HG03460 (cell line): Measurements from ENCODE around the gene RNGTT.
"Not testable (repeated sequence)": the region's sequence is repeated elsewhere in the genome, so short reads cannot be mapped to it uniquely, and the experiment has no call there.

ENCODE experiments used
- ATAC-seq: cut with Tn5 transposase; IDR thresholded peaks from one replicate; pipeline ENCODE4 v1.9.1; 2021; ENCODE audit not compliant: unreplicated experiment

Gene RNGTT

GRCh38 chr6:88869263-88870020, 94.0 kb downstream of the RNGTT start:
- no peak for ATAC-seq

- ATAC-seq: no peak
These were observed 95.3 kb downstream of the RNGTT start for GRCh38 chr6:88867841-88868731.

- ATAC-seq: no peak
These were observed 96.6 kb downstream of the RNGTT start for GRCh38 chr6:88866856-88867255.

- ATAC-seq: no peak
These were observed 98.1 kb downstream of the RNGTT start for GRCh38 chr6:88865275-88865674.

- ATAC-seq: no peak
These were observed 98.9 kb downstream of the RNGTT start for GRCh38 chr6:88864359-88865054.

- ATAC-seq: no peak
These were observed 103.1 kb downstream of the RNGTT start for GRCh38 chr6:88860310-88860709.

GRCh38 chr6:88858455-88858854, 105.0 kb downstream of the RNGTT start:
- ATAC-seq: no peak

- no peak for ATAC-seq
These were observed 106.9 kb downstream of the RNGTT start for GRCh38 chr6:88856566-88856965.

- ATAC-seq: no peak
These were observed 107.8 kb downstream of the RNGTT start for GRCh38 chr6:88855541-88856147.

GRCh38 chr6:88852775-88853174, 110.6 kb downstream of the RNGTT start:
- no peak for ATAC-seq

GRCh38 chr6:88852000-88852399, 111.4 kb downstream of the RNGTT start:
- ATAC-seq: no peak

GRCh38 chr6:88848870-88849269, 114.5 kb downstream of the RNGTT start:
- no peak for ATAC-seq

- no peak for ATAC-seq
These were observed 120.4 kb downstream of the RNGTT start for GRCh38 chr6:88843040-88843439.

GRCh38 chr6:88842320-88842719, 121.1 kb downstream of the RNGTT start:
- no peak for ATAC-seq

GRCh38 chr6:88840796-88841539, 122.5 kb downstream of the RNGTT start:
- ATAC-seq: no peak

GRCh38 chr6:88840289-88840688, 123.1 kb downstream of the RNGTT start:
- no peak for ATAC-seq

- no peak for ATAC-seq
These were observed 124.1 kb downstream of the RNGTT start for GRCh38 chr6:88839280-88839679.

- ATAC-seq: no peak
These were observed 128.2 kb downstream of the RNGTT start for GRCh38 chr6:88835210-88835609.

GRCh38 chr6:88833071-88833470, 130.3 kb downstream of the RNGTT start:
- not testable (repeated sequence) for ATAC-seq

GRCh38 chr6:88827599-88827998, 135.8 kb downstream of the RNGTT start:
- not testable (repeated sequence) for ATAC-seq
